IMR-90 (cell line): Measurements from ENCODE around the gene BNIP5.

ENCODE experiments used
- BHLHE40 ChIP-seq: fragments of 150-350 bp; IDR thresholded peaks from 2 replicates; pipeline ENCODE4 v1.6.1; 2016; ENCODE audit warnings: mild to moderate bottlenecking, low read depth, low read length
- CEBPB ChIP-seq: IDR thresholded peaks from 2 replicates; pipeline ENCODE4 v1.6.1; 2012; ENCODE audit warnings: low read depth, low read length, improper control_type of control experiment
- CTCF ChIP-seq: conservative IDR thresholded peaks from 2 replicates; pipeline ENCODE4 v1.5.1; 2012; ENCODE audit warnings: mild to moderate bottlenecking, low read depth, low read length, improper control_type of control experiment
- ELK1 ChIP-seq: fragments of 150-350 bp; IDR thresholded peaks from 2 replicates; pipeline ENCODE4 v1.6.1; 2016; ENCODE audit warnings: low read depth, mild to moderate bottlenecking, low read length, moderate library complexity, borderline replicate concordance
- FOS ChIP-seq: fragments of 150-350 bp; IDR thresholded peaks from 2 replicates; pipeline ENCODE4 v1.6.1; 2016; ENCODE audit warnings: low read depth, low read length
- MAFK ChIP-seq: IDR thresholded peaks from 2 replicates; pipeline ENCODE4 v1.6.1; 2012; ENCODE audit warnings: low read depth, low read length, improper control_type of control experiment
- MAZ ChIP-seq: IDR thresholded peaks from 2 replicates; pipeline ENCODE4 v1.6.1; 2012; ENCODE audit warnings: low read depth, mild to moderate bottlenecking, low read length, improper control_type of control experiment, moderate library complexity, borderline replicate concordance
- NFE2L2 ChIP-seq: fragments of 150-350 bp; IDR thresholded peaks from 2 replicates; pipeline ENCODE4 v1.6.1; 2016; ENCODE audit warnings: low read depth, mild to moderate bottlenecking, low read length
- POLR2A ChIP-seq: IDR thresholded peaks from 2 replicates; pipeline ENCODE4 v1.6.1; 2012; ENCODE audit warnings: mild to moderate bottlenecking, low read depth, low read length
- RAD21 ChIP-seq: IDR thresholded peaks from 2 replicates; pipeline ENCODE4 v1.6.1; 2012; ENCODE audit warnings: low read length, improper control_type of control experiment
- RCOR1 ChIP-seq: IDR thresholded peaks from 2 replicates; pipeline ENCODE4 v1.6.1; 2012; ENCODE audit warnings: mild to moderate bottlenecking, low read length, improper control_type of control experiment; ENCODE audit not compliant: insufficient replicate concordance
- SMC3 ChIP-seq: fragments of 150-350 bp; IDR thresholded peaks from 2 replicates; pipeline ENCODE4 v1.6.1; 2016; ENCODE audit warnings: low read depth, mild to moderate bottlenecking, antibody characterized with exemption, low read length, moderate library complexity
- USF2 ChIP-seq: fragments of 150-350 bp; IDR thresholded peaks from 2 replicates; pipeline ENCODE4 v1.6.1; 2017; ENCODE audit warnings: mild to moderate bottlenecking, antibody characterized with exemption, low read length, low read depth

- no peak for TF ChIP-seq CTCF
- TF ChIP-seq ELK1, result no peak
- TF ChIP-seq POLR2A, result no peak
- no peak for TF ChIP-seq MAFK
- no peak for TF ChIP-seq BHLHE40
- TF ChIP-seq RAD21, result no peak
- TF ChIP-seq USF2, result no peak
- no peak for TF ChIP-seq FOS
- no peak for TF ChIP-seq NFE2L2
- TF ChIP-seq RCOR1, result no peak
- no peak for TF ChIP-seq CEBPB
- no peak for TF ChIP-seq MAZ
- TF ChIP-seq SMC3, result no peak
Measured at GRCh38 chr6:36277946-36278470, 58.7 kb downstream of the BNIP5 start.
